ENCODE data around the gene RGS14. TPM values are rescaled to one million over a fixed set of nuclear protein-coding genes. Genes with fewer than 3 reads are reported as not detected.

The RGS14 gene, protein sequence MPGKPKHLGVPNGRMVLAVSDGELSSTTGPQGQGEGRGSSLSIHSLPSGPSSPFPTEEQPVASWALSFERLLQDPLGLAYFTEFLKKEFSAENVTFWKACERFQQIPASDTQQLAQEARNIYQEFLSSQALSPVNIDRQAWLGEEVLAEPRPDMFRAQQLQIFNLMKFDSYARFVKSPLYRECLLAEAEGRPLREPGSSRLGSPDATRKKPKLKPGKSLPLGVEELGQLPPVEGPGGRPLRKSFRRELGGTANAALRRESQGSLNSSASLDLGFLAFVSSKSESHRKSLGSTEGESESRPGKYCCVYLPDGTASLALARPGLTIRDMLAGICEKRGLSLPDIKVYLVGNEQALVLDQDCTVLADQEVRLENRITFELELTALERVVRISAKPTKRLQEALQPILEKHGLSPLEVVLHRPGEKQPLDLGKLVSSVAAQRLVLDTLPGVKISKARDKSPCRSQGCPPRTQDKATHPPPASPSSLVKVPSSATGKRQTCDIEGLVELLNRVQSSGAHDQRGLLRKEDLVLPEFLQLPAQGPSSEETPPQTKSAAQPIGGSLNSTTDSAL
- total RNA-seq (2014; rRNA removed; shearing (Covaris generic)), result 12.3 and 15.7 TPM in 2 replicates
- polyA plus RNA-seq (2015; cell fraction: cytosol; rRNA removed), result 25.4 and 33.3 TPM in 2 replicates
- 15.8 and 17.9 TPM in 2 replicates for polyA plus RNA-seq (2015; cell fraction: nucleus; rRNA removed)

DNA sequence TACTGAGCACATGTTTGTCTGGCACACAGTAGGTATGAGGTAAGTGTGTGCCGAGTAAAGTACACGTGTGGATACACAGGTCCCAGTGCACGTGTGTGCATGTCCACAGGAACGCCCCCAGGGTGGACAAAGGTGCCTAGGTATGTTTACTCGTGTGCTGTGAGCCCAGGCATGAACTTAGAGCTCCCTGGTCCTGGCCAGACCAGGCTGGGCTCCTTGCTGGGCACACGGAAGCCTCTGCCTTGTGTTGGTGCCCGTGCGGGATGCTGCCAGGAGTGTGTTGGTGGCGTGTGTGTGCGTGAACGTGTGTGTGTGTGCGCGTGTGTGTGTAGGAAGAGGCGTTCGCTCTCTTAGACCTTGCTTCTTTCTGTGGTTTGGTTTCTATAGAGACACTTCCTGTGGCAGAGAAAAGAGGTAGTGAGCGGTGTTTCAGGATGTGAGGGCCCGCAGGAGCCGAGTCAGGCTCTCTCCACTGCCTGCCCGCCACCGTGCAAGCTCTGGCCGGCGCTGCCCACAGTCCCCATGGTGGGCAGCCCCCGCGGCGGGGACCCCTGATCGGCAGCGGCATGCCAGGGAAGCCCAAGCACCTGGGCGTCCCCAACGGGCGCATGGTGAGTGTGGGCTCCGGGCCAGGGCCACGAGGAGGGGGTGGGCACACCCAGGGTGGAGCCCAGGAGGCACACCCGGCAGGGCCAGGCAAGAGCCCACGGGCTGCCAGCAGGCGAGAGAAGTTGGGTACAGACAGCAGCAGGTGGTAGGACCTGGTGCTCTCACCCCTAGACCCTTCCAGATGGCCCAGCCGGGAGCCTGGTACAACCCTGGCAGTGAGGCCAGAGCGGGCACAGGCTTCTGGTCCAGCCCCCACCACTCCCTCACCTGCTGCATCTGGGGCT, at the start of gene RGS14:
TSS of gene RGS14 (plus strand) at position 466 of the 893 bp plus-strand sequence. CDS start at position 567, 101 bp downstream.
- DNase-seq (ENCODE audit: low read depth, low spot score), result no peak
- in situ Hi-C loops (cut with HindIII; ENCODE audit: low pct_unique_long_range_greater_than_20kb, low sequenced_read_pairs), result no loop called here

DNA sequence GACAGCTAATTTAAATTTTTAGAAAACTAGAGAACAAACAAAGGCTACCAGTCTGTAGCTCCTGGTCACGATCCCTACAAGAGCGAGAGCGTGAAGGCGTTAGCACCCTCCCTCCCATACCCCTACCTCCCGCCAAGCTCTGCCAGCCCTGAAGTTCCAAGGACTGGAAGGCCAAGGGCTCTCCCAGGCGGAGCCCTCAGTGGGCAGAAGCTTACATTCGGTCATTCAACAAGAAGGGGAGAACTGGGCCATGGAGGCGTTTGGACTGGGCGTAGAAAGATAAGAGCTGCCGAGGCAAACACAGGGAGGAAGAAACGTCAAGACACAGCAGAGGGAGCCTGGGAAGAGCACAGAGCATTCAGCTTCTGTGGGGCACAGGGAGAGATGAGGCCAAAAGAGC, 49.0 kb upstream of the RGS14 start:
- in situ Hi-C loops (cut with HindIII; ENCODE audit: low pct_unique_long_range_greater_than_20kb, low sequenced_read_pairs), result no loop called here
- no peak for DNase-seq (ENCODE audit: low read depth, low spot score)

DNA sequence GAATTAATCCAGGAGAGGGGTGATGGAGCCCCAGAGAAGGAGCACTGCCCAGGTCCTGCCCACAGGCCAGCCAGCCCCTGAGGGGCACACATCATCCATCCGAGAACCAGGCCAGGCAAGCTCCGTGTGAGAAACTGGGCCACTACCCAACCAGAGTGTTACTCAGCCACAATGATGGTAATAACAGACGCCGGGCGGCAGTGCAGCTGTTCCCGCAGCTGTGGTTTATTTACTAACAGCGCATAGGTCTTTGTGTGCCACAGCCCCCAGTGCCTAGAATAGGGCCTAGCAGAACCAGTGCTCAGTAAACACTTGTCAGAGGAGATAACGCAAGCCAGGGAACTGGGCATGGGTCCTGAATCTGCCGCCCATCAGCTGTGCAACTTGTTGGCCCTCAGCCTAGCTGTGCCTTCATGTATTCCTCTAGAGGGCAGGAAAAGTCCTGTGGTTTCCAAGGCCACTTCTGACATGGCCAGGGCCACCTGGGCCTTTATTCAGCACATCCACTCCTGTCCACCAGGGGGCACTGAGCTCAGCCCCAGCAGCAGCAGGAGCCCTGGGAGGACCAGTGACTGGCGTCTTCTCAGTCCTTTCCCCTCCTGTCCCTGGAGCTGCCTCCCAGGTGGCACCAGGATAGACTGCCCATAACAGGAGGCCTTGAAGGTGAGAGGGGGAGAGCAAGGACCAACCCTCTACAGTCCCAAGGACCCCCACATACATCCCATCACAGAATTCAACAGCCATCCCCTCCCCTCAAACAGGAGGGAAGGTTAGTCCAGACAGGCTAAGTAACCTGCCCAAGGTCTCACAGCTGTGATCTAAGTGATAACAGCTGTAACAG, 48.2 kb upstream of the RGS14 start:
- in situ Hi-C loops (cut with HindIII; ENCODE audit: low pct_unique_long_range_greater_than_20kb, low sequenced_read_pairs), result no loop called here
- DNase-seq (ENCODE audit: low read depth, low spot score), result peak; percentile 73

DNA sequence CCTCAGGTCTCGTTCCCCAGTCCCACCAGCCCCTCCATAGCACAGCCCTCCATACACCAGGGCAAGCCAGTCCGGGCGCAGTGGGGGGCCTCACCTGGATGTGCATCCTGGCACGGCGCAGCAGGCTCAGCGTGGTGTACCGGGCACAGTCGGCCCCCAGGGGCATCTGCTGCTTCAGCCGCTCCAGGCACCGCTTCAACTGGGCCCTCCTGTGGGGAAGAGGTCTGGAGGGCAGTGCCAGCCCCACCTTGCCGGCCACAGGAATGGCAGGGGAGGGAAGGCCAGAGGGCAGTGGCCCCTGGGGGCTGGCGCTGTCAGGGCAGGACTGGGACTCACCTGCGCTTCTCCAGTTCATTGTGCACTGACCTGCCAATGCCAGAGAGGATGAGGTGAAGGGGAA, 47.4 kb upstream of the RGS14 start:
- no peak for DNase-seq (ENCODE audit: low read depth, low spot score)
- in situ Hi-C loops (cut with HindIII; ENCODE audit: low pct_unique_long_range_greater_than_20kb, low sequenced_read_pairs), result no loop called here

DNA sequence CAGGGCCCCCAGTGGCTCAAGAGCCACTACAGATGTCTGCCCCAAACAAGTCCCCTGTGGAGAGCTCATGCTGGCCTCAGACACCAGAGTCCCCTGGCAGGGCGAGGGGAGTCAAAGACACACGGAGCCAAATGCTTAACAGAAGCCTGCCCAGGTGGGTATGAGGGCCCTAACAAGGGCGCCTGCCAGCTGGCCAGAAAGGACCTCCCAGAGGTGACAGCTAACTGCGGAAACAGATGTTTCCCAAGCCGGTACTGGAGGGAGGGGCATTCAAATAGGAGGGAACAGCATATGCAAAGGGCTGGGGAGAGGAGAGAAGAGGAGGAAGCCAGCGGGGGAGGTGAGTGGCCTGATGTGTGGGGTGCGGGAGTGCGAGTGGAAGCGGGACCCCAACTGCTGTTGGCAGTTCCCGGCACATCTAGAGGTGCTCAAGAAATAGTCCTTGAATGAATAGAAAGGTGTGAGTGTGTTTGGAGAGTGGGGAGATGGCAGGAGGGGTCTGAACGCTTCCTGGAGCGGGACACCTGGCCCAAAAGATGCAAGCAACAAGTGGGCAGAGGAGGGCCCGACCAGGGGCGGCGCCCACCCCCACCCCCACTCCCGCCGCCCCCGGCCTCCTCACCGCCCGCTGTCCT, 46.9 kb upstream of the RGS14 start:
- in situ Hi-C loops (cut with HindIII; ENCODE audit: low pct_unique_long_range_greater_than_20kb, low sequenced_read_pairs), result no loop called here
- DNase-seq (ENCODE audit: low read depth, low spot score), result no peak

DNA sequence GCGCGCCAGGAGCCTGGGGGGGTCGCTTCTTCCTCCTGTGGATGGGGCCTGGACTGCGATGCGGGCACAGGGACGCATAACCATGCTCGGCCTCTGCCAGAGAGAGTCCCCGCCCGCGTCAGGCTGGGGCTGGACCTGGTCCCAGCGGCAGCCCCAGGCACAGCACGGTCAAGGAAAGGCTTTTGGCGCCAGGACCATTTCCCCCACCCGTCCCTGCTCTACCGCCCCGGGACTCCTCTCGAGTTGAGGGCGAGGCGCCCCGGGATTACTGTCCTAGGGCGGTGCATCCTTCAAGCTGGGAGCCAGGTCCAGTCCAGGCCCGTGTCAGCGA, 46.4 kb upstream of the RGS14 start:
- no peak for DNase-seq (ENCODE audit: low read depth, low spot score)
- in situ Hi-C loops (cut with HindIII; ENCODE audit: low pct_unique_long_range_greater_than_20kb, low sequenced_read_pairs), result no loop called here

DNA sequence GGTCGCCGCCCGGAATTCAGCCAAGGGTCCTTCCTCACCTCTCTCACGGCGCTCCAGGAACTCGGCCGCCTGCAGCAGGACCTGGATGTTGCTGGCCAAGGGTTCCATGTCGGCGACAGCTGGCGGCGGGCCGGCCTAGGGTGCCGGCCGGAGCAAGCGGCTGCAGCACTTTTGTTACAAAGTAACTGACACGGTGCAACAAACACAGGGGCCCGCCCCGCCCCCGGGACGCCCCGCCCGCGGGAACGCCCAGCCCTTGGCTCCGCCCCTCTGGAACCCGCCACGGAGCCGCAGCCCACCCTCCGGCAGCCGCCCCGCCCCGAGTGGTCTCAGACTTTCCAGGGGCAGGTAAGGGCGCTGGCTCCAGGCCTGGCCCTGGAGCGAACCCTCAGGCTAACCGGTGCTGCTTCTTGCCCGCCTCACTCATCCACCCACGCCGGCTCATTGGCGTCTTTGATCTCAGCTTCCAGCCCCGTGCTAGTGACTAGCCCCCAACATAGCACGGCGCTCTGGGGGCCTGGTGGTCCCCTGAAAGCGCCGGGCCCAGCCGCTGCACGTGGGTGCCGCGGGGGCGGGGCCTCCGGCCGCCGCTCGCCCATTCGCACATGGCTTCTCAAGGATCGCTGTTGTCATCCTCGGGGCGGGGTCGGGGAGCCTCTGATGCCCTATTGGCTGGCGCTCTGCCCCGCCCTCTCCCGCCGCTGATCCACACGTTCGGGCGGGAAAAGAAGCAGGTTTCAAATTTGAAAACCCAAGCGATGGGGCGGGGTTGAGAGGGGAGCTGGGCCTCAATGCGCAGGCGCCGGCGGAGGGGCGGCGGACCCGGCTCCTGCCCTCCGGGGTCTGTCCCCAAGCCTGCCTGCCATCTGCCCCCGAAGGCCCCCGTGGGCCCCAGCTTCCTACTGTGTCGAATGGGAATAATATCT, 45.7 kb upstream of the RGS14 start, which contains the start of gene MXD3:
TSS of gene MXD3 (minus strand) at position 176 of the 926 bp plus-strand sequence. CDS start at position 108, 68 bp downstream.
- peak; percentile 95 for DNase-seq (ENCODE audit: low read depth, low spot score)
- in situ Hi-C loops (cut with HindIII; ENCODE audit: low pct_unique_long_range_greater_than_20kb, low sequenced_read_pairs), result no loop called here

DNA sequence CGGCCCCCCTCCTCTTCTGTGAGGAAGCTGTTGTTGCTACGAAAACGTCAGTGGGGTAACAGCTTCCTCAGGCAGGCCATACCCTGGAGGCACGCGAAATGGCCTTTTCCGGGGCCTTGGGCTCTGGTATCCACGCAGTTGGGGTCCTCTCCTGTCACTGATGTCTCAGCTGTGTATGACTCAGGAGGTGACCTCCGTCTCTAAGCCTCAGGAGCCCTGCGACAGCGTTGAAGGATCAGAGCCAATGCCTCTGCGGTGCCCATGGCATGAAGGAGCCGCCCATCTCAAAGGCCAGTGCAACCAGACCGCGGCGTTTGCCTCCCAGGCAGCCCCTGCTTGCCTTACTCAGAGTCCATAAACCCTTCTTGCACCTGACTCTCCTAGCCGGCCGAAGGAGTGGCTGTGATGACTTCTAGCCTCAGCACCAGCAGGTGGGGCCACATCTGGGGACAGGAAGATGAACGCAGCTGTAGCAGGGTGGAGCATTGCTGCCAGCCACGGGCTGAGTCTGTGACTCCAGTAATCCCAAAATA, 45.0 kb upstream of the RGS14 start:
- DNase-seq (ENCODE audit: low read depth, low spot score), result no peak
- in situ Hi-C loops (cut with HindIII; ENCODE audit: low pct_unique_long_range_greater_than_20kb, low sequenced_read_pairs), result no loop called here

DNA sequence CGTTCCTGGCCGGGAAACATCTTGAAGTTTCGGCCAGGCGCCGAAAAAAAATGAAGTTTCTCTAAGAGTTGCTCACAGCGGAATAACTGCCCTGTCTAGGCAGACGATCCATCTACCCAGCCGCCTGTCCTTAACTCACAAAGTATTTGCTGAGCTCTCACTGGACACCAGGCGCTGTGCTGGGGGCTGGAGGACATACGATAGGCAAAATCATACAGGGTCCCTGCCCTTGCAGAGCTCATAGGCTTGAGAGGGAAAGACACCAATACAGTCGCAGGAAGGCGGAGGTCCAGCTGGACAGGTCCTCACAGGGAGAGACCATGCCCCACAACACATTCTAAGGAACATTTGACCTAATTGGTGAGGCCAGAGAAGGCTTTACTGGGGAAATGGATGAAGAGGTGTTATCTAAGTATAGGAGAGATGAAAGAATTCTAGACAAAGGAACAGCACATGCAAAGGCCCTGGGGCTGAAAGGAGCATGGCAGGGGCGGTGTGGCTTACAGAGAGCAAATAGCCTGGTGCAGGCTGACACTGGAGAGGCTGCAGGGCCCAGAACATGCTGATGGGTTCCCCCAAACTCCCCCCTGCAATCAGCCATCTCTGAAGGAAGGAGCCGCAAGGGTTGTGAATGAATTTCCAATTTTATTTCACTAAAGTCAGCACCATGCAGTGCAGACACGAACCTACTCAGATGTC, 44.0 kb upstream of the RGS14 start:
- in situ Hi-C loops (cut with HindIII; ENCODE audit: low pct_unique_long_range_greater_than_20kb, low sequenced_read_pairs), result no loop called here
- no peak for DNase-seq (ENCODE audit: low read depth, low spot score)

DNA sequence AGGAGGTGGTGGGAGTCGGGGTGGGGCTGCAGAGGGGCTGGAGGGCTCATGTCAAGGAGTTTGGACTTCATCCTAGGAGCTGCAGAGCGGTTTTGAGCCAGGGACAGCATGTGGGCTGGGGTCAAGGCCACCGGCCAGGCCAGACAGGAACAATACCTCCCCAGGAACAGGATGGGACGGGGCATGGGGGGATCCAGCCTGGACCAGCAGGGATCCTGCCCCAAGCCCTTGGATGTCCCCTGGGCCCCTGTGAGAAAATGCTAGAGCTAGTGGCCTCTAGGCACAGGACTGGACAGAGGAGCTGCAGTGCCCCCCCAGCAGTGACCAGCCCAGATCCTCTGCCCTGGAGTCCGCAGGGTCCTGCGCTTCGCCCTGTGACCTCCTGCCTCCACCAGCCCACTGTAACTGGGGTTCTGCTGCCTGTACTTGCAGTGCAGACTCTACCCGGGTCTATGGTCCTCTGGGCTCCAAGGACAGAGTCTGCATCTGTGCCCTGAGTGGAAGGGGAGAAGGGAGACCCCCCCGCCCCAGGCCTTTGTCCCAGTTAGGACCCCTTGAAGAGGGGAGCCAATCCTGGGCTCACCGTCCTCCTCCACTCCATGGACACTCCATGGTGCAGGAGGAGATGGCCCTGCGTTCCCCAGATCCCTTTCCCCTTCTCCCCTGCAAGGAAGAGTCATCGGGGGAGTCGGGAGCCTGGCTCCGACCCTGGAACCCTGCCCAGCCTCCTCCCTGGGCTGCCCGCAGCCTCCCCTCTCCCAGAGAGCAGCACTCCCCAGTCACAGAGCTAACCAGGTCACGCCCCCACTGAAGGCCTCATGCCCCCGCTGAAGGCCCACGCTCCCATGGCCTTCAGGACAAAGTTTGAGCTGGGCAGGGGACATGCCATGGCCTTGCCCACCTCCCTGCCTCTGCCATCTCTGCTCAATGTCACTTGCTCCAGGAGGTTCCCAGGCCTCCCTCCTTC, 43.1 kb upstream of the RGS14 start:
- DNase-seq (ENCODE audit: low read depth, low spot score), result no peak
- in situ Hi-C loops (cut with HindIII; ENCODE audit: low pct_unique_long_range_greater_than_20kb, low sequenced_read_pairs), result no loop called here

DNA sequence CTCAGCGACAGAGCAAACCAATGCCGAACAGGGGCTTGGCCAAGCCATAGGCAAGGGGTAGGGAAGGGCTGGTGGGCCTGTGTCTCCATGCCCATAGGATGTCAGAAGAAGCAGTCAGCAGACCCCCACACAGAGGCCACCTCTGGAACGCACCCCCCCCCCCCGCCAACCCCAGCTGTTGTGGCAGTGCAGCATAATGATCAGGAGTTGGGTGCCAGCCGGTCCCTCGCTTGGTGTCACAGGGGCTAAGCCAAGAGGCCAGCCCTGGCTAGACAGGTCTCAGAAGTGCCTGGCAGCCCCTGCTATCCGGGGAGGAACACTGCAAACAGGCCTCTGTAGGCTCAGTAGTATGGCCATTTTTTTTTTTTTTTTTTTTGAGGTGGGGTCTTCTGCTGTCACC, 42.3 kb upstream of the RGS14 start:
- no peak for DNase-seq (ENCODE audit: low read depth, low spot score)
- in situ Hi-C loops (cut with HindIII; ENCODE audit: low pct_unique_long_range_greater_than_20kb, low sequenced_read_pairs), result no loop called here

DNA sequence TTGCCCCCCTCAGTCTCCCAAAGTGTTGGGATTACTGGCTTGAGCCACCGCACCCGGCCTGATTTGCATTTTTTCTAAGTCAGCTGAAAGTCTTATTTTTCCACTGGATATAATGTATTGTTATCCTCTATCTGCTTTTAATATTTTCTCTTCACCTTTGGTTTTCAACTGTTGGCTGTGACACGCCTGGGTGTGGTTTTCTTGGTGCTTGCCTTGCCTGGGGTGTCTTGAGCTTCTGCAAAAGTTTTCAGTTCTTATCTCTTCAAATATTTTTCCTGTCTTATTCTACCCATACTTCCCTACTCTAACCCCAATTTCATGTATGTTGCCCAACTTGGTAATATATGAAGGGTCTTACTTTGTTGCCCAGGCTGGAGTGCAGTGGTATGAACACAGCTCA, 41.7 kb upstream of the RGS14 start:
- DNase-seq (ENCODE audit: low read depth, low spot score), result no peak
- in situ Hi-C loops (cut with HindIII; ENCODE audit: low pct_unique_long_range_greater_than_20kb, low sequenced_read_pairs), result no loop called here

DNA sequence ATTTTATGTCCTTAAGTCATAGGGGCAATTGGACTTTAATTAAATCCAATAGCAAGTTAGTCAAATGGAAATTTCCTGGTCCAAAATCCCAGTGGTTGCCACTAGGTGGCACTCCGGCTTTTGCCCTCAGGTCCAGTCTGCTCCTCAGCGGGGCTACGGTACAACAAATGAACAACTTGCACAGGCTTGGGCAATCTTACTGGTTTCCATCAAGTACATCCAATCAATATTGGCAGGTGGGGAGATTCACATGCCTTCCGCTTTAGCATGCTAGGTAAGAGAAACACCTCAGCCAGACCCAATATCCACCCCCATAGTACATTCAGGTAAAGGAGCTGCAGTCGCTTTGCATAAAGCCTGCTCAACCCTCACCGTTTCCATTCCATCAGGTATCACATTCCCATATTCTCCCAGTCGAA, 39.8 kb upstream of the RGS14 start:
- in situ Hi-C loops (cut with HindIII; ENCODE audit: low pct_unique_long_range_greater_than_20kb, low sequenced_read_pairs), result no loop called here

DNA sequence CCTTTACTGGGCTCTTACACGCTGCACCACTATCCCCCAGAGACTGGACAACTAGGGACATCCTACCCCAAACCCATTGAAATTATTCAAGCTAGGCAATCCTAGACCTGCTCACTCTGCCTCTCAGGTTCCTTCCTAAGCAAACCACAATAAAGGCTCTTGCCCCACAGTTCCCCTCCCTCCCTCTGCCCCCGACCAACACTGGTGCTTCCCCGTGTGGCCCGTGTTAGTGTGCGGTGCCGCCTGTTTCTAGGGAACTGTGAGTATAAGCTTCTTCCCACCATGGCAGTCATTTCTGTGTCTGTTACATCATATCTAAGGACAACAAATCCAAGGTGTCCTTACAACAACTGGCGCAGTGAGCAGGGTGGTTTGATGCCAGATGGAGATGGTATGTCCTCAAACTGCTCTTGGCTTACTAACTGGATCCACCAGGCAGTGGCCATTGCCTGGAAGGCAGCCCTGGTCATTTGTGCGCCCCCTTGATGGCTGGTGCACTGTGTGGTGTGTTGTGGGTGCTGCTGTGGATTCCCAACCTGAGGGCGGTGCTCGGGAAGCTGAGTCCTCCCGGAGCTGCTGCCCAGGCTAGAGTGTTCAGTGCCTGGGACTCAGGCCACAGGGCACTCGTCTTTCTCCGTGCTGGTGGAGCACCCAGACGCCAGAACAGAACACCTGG, 37.7 kb upstream of the RGS14 start:
- no peak for DNase-seq (ENCODE audit: low read depth, low spot score)
- in situ Hi-C loops (cut with HindIII; ENCODE audit: low pct_unique_long_range_greater_than_20kb, low sequenced_read_pairs), result no loop called here

More for the DNA sequence above, 39.8 kb upstream of the RGS14 start:
- peak; percentile 74 for DNase-seq (ENCODE audit: low read depth, low spot score)
